OCI-LY3 (cell line): Measurements from ENCODE around the gene DLX3.

Source experiments
- CTCF ChIP-seq: fragments of 200-600, 300-600 bp; sonication (generic); IDR thresholded peaks from 2 replicates; pipeline ENCODE4 v1.5.1; 2014; ENCODE audit warnings: antibody characterized with exemption, low read length, low read depth
- EZH2phosphoT487 ChIP-seq: fragments of 200-600 bp; shearing (Covaris generic); IDR thresholded peaks from 2 replicates; pipeline ENCODE4 v1.6.1; 2018; ENCODE audit warnings: antibody characterized with exemption, mixed run types, low read depth

- no peak for TF ChIP-seq CTCF
- TF ChIP-seq EZH2phosphoT487: no peak
Observed at GRCh38 chr17:49995055-49995738, at the start of gene DLX3.
